HG02870 (cell line): ENCODE data around the gene C2CD2.

Experiments used
- ATAC-seq: cut with Tn5 transposase; IDR thresholded peaks from one replicate; pipeline ENCODE4 v1.9.1; 2021; ENCODE audit warnings: mild to moderate bottlenecking, moderate library complexity; ENCODE audit not compliant: unreplicated experiment

Gene C2CD2

DNA sequence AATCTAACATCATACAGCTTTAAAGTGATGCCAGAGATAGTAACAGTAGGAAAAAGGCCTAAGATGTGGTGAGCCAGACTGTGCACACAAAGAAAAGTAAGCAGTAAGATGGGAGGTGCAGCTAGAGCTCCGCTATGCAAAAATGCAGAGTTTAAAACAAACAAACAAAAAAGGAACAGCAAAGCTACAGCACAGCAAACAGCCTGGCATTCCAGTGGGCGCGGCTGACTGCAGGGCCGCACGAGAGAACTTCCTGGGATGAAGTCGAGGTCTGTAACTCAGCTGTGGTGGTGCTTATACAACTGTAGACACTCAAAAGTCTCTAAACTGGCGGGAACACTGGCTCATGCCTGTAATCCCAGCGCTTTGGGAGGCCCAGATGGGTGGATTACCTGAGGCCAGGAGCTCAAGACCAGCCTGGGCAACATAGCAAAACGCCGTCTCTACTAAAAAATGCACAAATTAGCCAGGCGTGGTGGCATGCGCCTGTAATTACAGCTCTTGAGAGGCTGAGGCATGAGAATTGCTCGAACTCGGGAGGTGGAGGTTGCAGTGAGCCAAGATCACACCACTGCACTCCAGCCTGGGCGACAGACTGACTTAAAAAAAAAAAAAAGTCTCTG, 104.7 kb downstream of the C2CD2 start:
- no peak for ATAC-seq

DNA sequence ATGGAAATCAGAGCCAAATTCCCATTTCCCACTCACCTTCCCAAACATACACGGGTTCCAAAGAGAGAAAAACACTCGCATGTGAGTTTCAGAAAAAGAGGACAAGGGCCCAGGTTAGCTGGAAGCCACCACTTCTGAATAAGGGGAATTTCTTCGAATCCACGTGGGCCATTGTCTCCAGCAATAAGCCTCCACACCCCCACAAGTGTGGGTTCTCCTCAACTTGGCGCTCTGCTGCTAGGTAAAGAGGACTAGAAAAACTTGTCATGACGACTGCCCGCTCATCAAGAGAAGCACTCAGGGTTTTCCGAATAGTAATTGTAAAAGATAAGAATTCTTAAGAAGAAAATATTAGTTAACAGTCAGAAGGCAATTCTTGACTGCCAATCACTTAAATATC, 105.3 kb downstream of the C2CD2 start:
- ATAC-seq, result no peak

DNA sequence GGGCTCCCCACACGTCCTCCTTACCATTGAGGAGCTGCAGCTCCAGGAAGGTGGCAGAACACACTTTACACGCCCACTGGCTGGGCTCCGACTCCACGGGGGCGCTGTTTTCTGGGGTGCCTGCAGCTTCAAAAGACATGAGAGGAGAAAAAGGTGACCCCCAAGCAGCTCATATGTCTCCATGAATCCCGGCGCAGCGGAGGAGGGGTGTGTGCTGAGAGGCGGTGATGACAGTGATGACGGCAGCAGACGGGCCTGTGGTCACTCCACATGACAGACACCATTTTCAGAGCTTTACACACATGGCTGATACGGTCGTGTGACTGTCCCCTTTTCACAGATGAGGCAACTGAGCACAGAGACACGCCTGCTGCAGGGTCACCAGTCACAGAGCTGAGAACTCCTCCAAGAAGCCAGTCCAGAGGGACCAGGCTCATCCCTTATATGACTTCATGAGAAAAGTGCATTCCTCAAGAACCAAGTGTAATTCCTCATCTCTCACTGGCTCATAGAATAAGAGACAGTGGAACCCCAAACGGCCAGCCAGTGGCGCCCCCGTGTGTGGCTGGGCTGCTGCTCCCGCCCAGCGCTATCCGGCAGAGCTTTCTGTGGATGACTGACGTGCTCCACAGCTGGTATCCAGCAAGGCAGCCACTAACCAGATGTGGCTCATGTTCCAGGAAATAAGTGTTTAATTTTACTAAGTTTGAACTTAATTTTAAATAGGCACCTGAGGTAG, 106.6 kb downstream of the C2CD2 start:
- ATAC-seq, result no peak

DNA sequence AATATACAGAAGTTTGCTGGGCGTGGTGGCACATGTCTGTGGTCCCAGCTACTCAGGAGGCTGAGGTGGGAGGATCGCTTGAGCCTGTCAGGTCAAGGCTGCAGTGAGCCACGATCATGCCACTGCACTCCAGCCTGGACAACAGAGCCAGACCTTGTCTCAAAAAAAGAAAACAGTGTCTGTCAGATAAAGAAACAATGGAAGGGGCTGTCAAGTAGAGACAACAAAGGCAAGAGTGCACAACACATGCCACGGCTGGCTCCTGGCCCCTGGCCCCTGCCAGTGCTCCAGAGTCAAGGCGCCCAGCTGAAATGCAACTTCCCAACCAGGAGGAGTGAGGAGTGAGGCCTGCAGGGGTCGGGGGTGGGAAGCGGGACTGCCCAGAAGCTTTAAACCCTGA, 107.3 kb downstream of the C2CD2 start:
- ATAC-seq, result no peak

DNA sequence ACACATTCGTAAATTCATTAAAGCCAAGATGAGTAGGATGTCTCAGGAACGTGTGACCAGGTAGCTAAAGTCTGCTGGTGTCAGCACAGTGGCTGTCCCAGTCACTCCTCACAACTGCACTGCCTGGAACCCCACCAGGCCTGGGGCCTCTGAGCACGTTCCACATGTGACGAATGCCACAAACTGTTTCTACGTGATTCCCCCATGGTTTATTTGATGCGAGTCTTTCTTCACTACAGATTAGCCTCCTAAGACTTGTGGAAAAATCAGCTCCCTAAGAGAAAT, 107.8 kb downstream of the C2CD2 start:
- no peak for ATAC-seq

DNA sequence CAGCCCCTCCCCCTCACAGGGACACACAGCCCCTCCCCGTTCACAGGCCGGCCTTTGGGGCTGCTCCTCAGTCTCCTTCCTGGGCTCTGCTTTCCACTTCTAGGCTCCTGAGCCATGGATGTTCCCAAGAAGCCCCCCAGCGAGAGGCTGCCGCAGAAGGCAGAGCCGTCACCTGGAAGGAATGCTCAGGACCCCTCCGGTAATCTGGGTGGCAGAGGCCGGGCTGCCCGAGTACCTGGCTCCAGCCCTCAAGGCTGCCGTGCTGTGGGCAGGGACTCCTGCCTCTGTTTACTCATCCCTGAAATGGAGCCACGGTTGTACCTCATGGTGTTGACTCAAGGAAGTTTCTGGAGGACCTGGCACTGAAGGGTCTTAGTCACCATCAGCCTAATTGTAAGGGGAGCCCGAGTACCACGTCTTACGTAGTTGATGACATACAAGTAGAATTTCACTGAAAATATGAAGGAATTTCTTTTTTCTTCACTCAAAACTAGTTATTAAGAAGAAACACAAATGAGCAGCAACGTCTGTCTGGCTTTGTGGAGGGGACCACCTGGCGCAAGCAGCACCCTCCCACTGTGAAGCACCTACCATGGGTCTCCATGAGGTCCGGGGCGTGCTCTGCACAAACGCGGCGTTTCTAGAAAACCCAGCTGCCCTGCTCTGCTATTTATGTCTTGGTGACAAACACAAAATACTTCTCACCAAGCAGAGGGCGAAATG, 108.3 kb downstream of the C2CD2 start:
- no peak for ATAC-seq

DNA sequence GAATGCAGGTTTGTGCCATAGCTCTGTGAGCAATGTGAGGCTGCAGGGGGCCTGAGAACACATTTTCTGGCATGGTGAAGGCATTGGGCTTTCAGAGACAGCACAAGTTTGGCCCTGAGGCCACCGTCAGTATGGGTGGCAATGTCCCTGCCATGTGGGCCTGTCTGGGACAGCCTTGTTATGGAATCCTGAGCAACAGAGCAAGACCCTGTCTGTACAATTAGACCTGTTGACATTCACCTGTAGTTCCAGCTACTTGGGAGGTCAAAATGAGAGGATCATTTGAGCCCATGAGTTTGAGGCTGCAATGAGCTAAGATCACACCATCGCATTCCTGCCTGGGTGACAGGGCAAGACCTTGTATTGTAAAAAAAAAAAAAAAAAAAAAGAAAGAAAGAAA, 110.2 kb downstream of the C2CD2 start:
- no peak for ATAC-seq

DNA sequence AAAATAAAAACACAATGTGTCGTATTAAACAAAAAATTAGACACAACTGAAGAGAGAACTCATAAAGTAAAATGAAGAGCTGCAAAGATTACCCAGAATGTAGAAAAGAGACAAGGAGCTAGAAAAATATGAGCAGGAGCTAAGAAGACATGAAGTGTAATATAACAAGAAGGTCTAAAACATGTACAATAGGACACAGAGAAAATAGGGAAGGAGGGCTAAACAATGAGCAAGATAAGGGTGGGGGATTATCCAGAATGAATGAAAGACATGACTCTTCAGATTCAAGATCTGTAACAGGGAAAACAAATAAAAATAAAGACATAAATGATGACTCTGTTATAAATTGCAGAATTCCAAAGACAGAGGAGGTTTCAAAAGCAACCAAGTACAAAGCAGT, 112.9 kb downstream of the C2CD2 start:
- ATAC-seq, result no peak

DNA sequence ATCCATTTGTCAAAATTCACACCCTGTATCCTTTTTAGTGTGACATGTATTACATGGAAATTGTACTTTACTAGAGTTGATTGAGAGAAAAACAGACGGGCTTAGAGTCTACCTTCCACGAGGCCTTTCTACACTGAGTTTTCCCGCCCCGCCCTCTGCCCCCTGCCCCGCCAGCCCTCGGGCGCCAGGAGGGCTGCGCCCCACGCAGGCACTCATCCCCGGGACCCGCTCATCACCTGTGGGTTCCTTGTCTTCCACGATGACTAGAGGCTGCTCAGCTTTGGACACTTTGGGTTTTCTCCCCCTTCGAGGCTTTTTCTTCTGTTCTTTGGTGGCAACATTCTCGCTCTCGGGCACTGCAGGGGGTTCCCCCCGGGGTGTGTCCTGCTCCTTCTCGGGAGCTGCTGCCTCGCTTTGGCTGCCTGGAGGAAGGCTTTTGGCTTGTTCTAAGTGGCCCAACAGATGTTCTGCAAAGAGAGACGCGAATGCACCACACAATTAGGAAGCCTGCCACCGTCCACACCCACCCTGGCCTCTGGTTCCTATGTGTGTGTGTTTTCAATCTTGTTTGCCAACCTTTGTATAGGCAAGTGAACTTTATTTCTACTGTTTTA, 114.3 kb downstream of the C2CD2 start:
- ATAC-seq, result no peak

DNA sequence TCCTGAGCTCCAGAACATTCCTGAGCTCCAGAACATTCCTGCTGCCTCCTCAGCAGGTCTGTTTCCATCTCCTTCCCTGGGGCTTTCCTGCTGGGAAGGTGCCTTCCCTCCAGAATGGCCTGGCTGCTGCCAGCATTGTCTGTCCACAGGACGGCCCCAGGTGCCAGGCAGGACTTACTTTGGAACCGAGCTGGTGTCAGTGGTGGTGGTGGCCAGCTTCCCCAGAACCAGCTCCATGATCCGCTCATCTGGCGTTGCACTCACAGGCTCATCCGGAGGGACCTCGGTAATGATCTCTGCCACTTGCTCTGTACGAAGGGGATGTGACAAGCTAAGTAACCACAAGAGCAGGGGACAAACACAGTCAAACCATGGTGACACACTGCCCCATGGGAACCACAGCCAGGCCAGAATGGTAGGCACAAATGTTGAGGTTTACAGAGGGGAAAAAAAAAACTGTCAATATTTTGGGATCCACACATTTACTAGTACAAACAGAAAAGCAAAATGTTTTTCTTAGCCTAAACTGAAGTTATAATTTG, 116.0 kb downstream of the C2CD2 start:
- no peak for ATAC-seq

DNA sequence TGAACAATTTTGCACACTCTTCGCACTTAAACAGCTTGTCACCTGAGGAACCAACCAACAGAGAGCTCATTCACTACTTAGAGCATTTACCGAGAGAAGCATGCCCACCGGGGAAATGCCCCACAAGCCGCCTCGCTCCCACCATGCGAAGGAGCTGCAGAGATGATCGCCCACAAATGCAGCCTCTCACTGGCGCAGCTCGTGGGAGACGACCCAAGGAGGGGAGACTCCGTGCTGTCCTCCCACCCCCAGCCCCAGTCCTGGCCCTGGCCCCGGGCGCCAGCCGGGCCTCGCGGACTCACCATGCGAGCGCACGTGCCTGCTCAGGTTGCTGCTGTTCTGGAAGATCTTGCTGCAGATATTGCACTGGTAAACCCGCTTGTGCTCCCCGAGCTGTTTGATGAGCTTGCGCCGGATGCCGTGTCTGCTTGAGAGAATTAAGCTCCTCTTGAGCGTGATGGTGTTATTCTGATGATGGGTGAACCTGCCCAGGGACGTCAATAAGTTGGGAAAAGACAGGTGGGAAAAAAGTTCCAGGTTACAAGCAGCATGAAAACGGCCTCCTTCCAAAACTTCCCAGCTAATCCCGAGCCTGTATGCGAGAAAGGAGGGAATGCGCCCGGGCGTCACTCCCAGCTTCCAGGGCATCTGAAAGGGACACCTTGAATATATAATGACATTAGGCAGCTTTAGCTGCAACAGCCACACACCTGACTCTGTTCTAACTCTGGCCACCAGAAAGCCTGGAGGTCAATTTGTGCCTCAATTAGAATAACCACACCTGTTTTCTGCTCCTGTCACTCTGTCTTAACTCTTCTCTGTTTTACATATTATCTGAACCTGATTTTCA, 117.4 kb downstream of the C2CD2 start:
- no peak for ATAC-seq

DNA sequence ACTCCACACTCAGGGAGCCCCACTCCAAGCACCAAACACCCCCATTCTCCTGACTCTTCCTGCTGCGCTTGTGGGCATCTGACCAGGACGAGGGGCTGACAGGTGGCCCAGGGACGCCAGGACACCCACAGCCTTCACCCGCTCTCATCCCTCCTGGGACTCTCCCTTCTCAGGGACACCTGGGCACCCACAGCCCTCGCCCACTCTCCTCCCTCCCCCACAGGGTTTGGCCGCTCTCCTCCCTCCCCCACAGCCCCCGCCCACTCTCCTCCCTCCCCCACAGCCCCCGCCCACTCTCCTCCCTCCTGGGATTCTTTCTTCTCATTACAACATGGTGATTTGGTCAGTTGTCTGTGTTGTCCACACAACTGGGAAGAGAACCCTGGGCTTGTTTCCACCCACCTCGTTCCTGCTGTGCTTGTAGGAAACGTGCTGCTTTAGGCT, 118.1 kb downstream of the C2CD2 start:
- no peak for ATAC-seq
